ENCODE measurements around the gene PALS1. TPM values are rescaled to one million over a fixed set of nuclear protein-coding genes. Genes with fewer than 3 reads are reported as not detected.

PALS1 gene
- total RNA-seq, 1 experiment from 2014 or later = 23.8 TPM

GRCh38 chr14:67240168-67240932 is 885 bp upstream of the PALS1 start:
- peak; percentile 62 to 63 for DNase-seq
- Histone ChIP-seq H3K27ac (peak overlapping the region; percentile 87), H3K4me3 (peak overlapping the region; percentile 86), H3K4me1 (no peaks in the 10 kb centered on the region; the same call in 1 of the 2 replicates), H3K27me3 (no peaks in the 10 kb centered on the region), H3K9me3 (replicated peaks) (no peaks in the 10 kb centered on the region), H3K36me3 (no peaks in the 10 kb centered on the region)

DNA sequence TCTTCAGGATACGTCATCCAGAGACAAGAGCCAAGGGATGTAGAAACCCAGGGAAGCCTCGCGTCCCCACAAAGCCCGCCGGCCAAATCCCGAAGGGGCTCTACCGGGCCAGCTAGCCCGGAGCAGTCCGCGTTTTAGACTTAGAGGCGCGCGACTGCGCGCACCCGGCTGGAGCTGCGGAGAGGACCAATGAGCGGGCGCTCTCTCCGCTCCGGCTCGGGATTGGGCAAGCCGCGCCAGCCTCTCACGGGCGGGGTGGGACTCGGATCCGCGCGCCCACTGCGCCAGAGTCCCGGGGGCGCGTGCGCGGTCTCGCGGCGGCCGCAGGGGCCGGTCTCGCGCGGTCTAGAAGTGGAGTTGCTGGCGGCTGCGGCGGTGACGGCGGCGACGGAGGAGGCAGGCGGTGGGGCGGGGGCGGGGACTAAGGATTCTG is 241 bp upstream of the PALS1 start:
- Histone ChIP-seq H3K4me1 (no peaks in the 10 kb centered on the region; the same call in 1 of the 2 replicates), H3K36me3 (no peaks in the 10 kb centered on the region)

GRCh38 chr14:67242168-67242420 is 859 bp downstream of the PALS1 start:
- H3K4me1 ChIP-seq = peaks cover 2% of the 10 kb centered on the region; the same call in 1 of the 2 replicates
- no peaks in the 10 kb centered on the region for H3K27me3 ChIP-seq
- peak overlapping the region; percentile 86 for H3K4me3 ChIP-seq
- H3K27ac ChIP-seq = peak overlapping the region; percentile 87
- no peak for DNase-seq
- H3K9me3 ChIP-seq (replicated peaks) = no peaks in the 10 kb centered on the region
- H3K36me3 ChIP-seq = no peaks in the 10 kb centered on the region

More for the DNA sequence above, 241 bp upstream of the PALS1 start:
- Histone ChIP-seq H3K4me3 (peak overlapping the region; percentile 86), H3K9me3 (replicated peaks) (no peaks in the 10 kb centered on the region), H3K27ac (peak overlapping the region; percentile 87), H3K27me3 (no peaks in the 10 kb centered on the region)
- peak; percentile 95 to 96 for DNase-seq

- Histone ChIP-seq H3K4me3 (no peak overlapping the region), H3K9me3 (replicated peaks) (no peaks in the 10 kb centered on the region), H3K4me1 (peaks cover 10% of the 10 kb centered on the region), H3K27ac (no peak overlapping the region), H3K27me3 (no peaks in the 10 kb centered on the region), H3K36me3 (no peaks in the 10 kb centered on the region)
- no peak for DNase-seq
Measured at GRCh38 chr14:67245104-67245503, 3.9 kb downstream of the PALS1 start.

DNA sequence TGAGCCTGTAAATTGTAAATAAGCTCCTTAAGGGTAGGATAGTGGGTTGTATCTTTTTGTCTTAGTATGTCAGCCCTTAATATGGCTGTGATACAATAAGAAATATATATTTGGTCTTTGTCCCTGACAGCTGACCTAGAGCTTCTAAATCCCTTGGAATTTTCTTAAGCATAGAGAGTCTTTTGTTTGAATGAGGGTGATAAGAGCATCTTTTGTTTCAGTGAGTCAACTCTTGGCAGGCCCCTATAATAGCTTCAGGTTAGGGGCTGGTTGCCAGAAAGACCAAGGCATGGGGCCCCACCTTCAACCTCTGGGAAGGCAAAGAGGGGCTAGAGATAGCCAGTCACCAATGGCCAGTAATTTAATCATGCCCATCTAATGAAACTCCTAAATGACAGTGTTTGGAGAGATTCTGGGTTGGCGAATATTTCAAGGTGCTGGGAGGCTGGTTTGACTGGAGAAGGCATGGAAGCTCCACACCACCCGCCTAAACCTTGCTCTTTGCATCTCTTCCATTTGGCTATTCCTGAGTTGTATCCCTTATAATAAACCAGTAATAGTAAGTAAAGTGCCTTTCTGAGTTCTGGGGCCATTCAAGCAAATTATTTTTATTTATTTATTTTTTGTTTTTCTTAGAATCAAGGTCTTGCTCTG is 10.5 kb downstream of the PALS1 start:
- H3K27me3 ChIP-seq = no peaks in the 10 kb centered on the region
- peaks cover 25% of the 10 kb centered on the region for H3K4me1 ChIP-seq
- H3K9me3 ChIP-seq (replicated peaks) = no peaks in the 10 kb centered on the region
- peak overlapping the region; percentile 73 for H3K27ac ChIP-seq
- peak; percentile 67 to 80 for DNase-seq
- no peak overlapping the region for H3K4me3 ChIP-seq
- no peaks in the 10 kb centered on the region for H3K36me3 ChIP-seq

GRCh38 chr14:67253076-67253635 is 11.9 kb downstream of the PALS1 start:
- H3K4me1 ChIP-seq = peaks cover 16% of the 10 kb centered on the region
- no peak overlapping the region for H3K27ac ChIP-seq
- H3K9me3 ChIP-seq (replicated peaks) = no peaks in the 10 kb centered on the region
- DNase-seq = no peak
- H3K27me3 ChIP-seq = no peaks in the 10 kb centered on the region
- H3K36me3 ChIP-seq = no peaks in the 10 kb centered on the region
- no peak overlapping the region for H3K4me3 ChIP-seq

DNA sequence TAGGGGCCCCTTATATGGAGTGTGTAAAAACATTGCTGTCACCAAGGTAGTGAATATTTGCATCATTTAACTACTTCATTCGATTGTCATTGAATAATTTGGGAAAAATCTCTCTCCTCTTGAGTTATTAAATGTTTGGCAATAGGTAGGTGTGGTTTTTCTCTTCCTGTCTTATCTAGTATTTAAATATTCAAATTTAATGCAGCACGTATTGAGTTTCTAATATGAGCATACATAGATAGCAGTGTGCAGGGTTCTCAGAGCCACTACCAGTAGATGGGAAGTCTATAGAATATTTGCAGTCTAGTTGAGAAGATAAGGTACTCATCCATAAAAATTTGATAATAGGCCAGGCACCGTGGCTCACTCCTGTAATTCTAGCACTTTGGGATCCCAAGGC is 16.7 kb downstream of the PALS1 start:
- H3K27me3 ChIP-seq = no peaks in the 10 kb centered on the region
- no peak for DNase-seq

DNA sequence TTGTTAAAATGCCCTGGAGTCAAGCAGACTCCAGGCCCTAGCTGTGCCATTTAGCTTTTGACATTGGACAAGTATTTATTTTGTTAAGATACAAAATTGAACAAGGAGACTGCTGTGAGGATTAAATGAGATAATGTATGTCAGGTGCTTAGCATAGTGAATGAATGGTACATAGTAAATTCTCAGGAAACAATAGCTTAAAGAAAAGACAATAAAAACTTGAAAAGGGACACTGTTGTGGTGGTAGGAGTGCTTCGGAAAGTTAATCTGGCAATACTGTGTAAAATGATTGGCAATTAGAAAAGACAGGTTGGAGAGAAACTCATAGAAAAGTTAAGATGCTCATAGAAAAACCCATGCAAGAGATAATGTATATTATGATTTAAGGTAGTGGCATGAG is 19.7 kb downstream of the PALS1 start:
- H3K27ac ChIP-seq = no peak overlapping the region
- H3K4me1 ChIP-seq = no peaks in the 10 kb centered on the region; the same call in 1 of the 2 replicates
- no peaks in the 10 kb centered on the region for H3K9me3 ChIP-seq (replicated peaks)
- no peaks in the 10 kb centered on the region for H3K27me3 ChIP-seq
- no peak overlapping the region for H3K4me3 ChIP-seq
- no peak for DNase-seq
- H3K36me3 ChIP-seq = no peaks in the 10 kb centered on the region

More for the DNA sequence above, 16.7 kb downstream of the PALS1 start:
- Histone ChIP-seq H3K4me3 (no peak overlapping the region), H3K4me1 (no peaks in the 10 kb centered on the region), H3K9me3 (replicated peaks) (no peaks in the 10 kb centered on the region), H3K27ac (no peak overlapping the region), H3K36me3 (no peaks in the 10 kb centered on the region)

DNA sequence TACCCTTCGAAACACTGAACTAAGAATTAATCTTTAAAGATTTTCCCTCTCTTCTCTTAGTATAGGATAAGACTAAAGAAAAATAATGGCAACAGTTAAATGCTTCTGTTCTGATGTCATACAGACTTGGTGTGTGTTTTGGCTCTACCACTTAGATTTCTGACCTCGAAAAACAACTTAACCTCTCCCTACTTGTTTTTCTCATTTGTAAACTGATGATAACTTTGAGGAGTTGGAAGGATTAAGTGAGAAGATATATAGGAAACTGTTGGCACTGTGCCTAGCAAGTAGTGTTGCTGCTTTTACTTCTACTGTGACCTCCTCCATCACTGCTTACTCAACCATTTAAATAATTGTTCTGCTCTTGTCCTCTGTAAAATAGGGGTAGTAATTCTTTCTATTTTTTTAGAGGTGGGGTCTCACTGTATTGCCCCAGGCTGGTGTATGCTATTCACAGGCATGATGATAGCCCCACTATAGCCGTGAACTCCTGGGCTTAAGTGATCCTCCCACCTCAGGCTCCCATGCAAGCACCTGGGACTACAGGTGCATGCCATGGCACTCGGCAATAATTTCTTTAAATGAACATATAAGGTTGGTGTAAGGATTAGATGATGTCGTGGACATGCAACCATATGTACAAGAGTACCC is 22.4 kb downstream of the PALS1 start:
- no peak for DNase-seq
- no peak overlapping the region for H3K4me3 ChIP-seq

GRCh38 chr14:67265131-67265530 is 23.9 kb downstream of the PALS1 start:
- no peaks in the 10 kb centered on the region for H3K27me3 ChIP-seq
- no peaks in the 10 kb centered on the region for H3K9me3 ChIP-seq (replicated peaks)
- no peaks in the 10 kb centered on the region for H3K36me3 ChIP-seq
- no peak overlapping the region for H3K4me3 ChIP-seq
- H3K4me1 ChIP-seq = no peaks in the 10 kb centered on the region; the same call in none of the 2 replicates
- H3K27ac ChIP-seq = no peak overlapping the region
- no peak for DNase-seq

More for the DNA sequence above, 22.4 kb downstream of the PALS1 start:
- Histone ChIP-seq H3K27me3 (no peaks in the 10 kb centered on the region), H3K4me1 (no peaks in the 10 kb centered on the region; the same call in 1 of the 2 replicates), H3K36me3 (no peaks in the 10 kb centered on the region), H3K9me3 (replicated peaks) (no peaks in the 10 kb centered on the region), H3K27ac (no peak overlapping the region)

- H3K9me3 ChIP-seq (replicated peaks) = no peaks in the 10 kb centered on the region
- no peak overlapping the region for H3K4me3 ChIP-seq
- 0 out of 2 replicates have a peak, but pooled peaks cover 3% of the 10 kb centered on the region for H3K36me3 ChIP-seq
- no peaks in the 10 kb centered on the region for H3K27me3 ChIP-seq
- no peaks in the 10 kb centered on the region; the same call in none of the 2 replicates for H3K4me1 ChIP-seq
- H3K27ac ChIP-seq = no peak overlapping the region
- DNase-seq = no peak
Measured at GRCh38 chr14:67267576-67268328, 26.5 kb downstream of the PALS1 start.

- Histone ChIP-seq H3K36me3 (0 out of 2 replicates have a peak, but pooled peaks cover 3% of the 10 kb centered on the region), H3K9me3 (replicated peaks) (no peaks in the 10 kb centered on the region), H3K27me3 (no peaks in the 10 kb centered on the region), H3K4me3 (no peak overlapping the region), H3K4me1 (no peaks in the 10 kb centered on the region; the same call in none of the 2 replicates), H3K27ac (no peak overlapping the region)
- DNase-seq = no peak
Measured at GRCh38 chr14:67268426-67269150, 27.4 kb downstream of the PALS1 start.

GRCh38 chr14:67269298-67270060 is 28.2 kb downstream of the PALS1 start:
- Histone ChIP-seq H3K27me3 (no peaks in the 10 kb centered on the region), H3K9me3 (replicated peaks) (no peaks in the 10 kb centered on the region), H3K27ac (no peak overlapping the region), H3K36me3 (0 out of 2 replicates have a peak, but pooled peaks cover 3% of the 10 kb centered on the region), H3K4me3 (no peak overlapping the region), H3K4me1 (no peaks in the 10 kb centered on the region; the same call in 1 of the 2 replicates)
- DNase-seq = no peak

All from SJCRH30 (cell line).